ENCODE results near the gene PLCG2. TPM values are rescaled to one million over a fixed set of nuclear protein-coding genes. Genes with fewer than 3 reads are reported as not detected.

PLCG2 gene
- total RNA-seq, 1 donor from 2014 or later, result 6.9 TPM

- intact Hi-C loops (cut with DNase I), result no loop called here
- no peak for DNase-seq (ENCODE audit: missing footprints)
- ATAC-seq, result no peak
These were observed 51.9 kb downstream of the PLCG2 start for GRCh38 chr16:81830845-81831540.

- peak; percentile 63 for ATAC-seq
- peak; percentile 87 for DNase-seq (ENCODE audit: missing footprints)
- intact Hi-C loops (cut with DNase I), result no loop called here
These were observed 52.6 kb downstream of the PLCG2 start for GRCh38 chr16:81831722-81832126.

GRCh38 chr16:81832801-81833547, 53.9 kb downstream of the PLCG2 start:
- intact Hi-C loops (cut with DNase I), result no loop called here
- ATAC-seq, result no peak
- DNase-seq (ENCODE audit: missing footprints), result no peak

- ATAC-seq (no peak), DNase-seq (ENCODE audit: missing footprints) (no peak)
- intact Hi-C loops (cut with DNase I), result no loop called here
These were observed 54.7 kb downstream of the PLCG2 start for GRCh38 chr16:81833751-81834150.

GRCh38 chr16:81834868-81835267, 55.8 kb downstream of the PLCG2 start:
- intact Hi-C loops (cut with DNase I), result no loop called here
- DNase-seq (ENCODE audit: missing footprints) (no peak), ATAC-seq (no peak)

- DNase-seq (ENCODE audit: missing footprints), result no peak
- no peak for ATAC-seq
- intact Hi-C loops (cut with DNase I), result no loop called here
These were observed 57.4 kb downstream of the PLCG2 start for GRCh38 chr16:81836279-81837054.

GRCh38 chr16:81837312-81837751, 58.2 kb downstream of the PLCG2 start:
- intact Hi-C loops (cut with DNase I), result no loop called here
- ATAC-seq, result no peak
- no peak for DNase-seq (ENCODE audit: missing footprints)

- ATAC-seq (no peak), DNase-seq (ENCODE audit: missing footprints) (no peak)
- intact Hi-C loops (cut with DNase I), result no loop called here
These were observed 59.7 kb downstream of the PLCG2 start for GRCh38 chr16:81838794-81839193.

- DNase-seq (ENCODE audit: missing footprints), result no peak
- ATAC-seq, result no peak
- intact Hi-C loops (cut with DNase I), result no loop called here
These were observed 62.6 kb downstream of the PLCG2 start for GRCh38 chr16:81841722-81842121.

GRCh38 chr16:81842564-81843242, 63.6 kb downstream of the PLCG2 start:
- DNase-seq (ENCODE audit: missing footprints) (no peak), ATAC-seq (no peak)
- intact Hi-C loops (cut with DNase I), result no loop called here

- intact Hi-C loops (cut with DNase I), result no loop called here
- no peak for DNase-seq (ENCODE audit: missing footprints)
- no peak for ATAC-seq
These were observed 64.1 kb downstream of the PLCG2 start for GRCh38 chr16:81843243-81843582.

GRCh38 chr16:81843683-81844082, 64.6 kb downstream of the PLCG2 start:
- intact Hi-C loops (cut with DNase I), result no loop called here
- no peak for DNase-seq (ENCODE audit: missing footprints)
- ATAC-seq, result no peak

GRCh38 chr16:81846105-81846504, 67.0 kb downstream of the PLCG2 start:
- intact Hi-C loops (cut with DNase I), result no loop called here
- ATAC-seq (no peak), DNase-seq (ENCODE audit: missing footprints) (no peak)

- intact Hi-C loops (cut with DNase I), result no loop called here
- no peak for ATAC-seq
These were observed 69.3 kb downstream of the PLCG2 start for GRCh38 chr16:81848306-81848853.

GRCh38 chr16:81850197-81850944, 71.3 kb downstream of the PLCG2 start:
- intact Hi-C loops (cut with DNase I), result no loop called here
- DNase-seq (ENCODE audit: missing footprints), result no peak
- ATAC-seq, result no peak

More at GRCh38 chr16:81848306-81848853, 69.3 kb downstream of the PLCG2 start:
- no peak for DNase-seq (ENCODE audit: missing footprints)

- ATAC-seq (no peak), DNase-seq (ENCODE audit: missing footprints) (no peak)
- intact Hi-C loops (cut with DNase I), result no loop called here
These were observed 73.3 kb downstream of the PLCG2 start for GRCh38 chr16:81852347-81852746.

GRCh38 chr16:81855552-81856153, 76.6 kb downstream of the PLCG2 start:
- intact Hi-C loops (cut with DNase I), result no loop called here

More at GRCh38 chr16:81855552-81856153, 76.6 kb downstream of the PLCG2 start:
- ATAC-seq (no peak), DNase-seq (ENCODE audit: missing footprints) (no peak)
